Trophoblast cell (in vitro differentiated cells and primary cell): ENCODE measurements around the gene PLPP7.

Source experiments
- DNase-seq, 2 donors: peaks; one replicate each; pipeline ENCODE4 v3.0.0-alpha.2; 2016
- H2AFZ ChIP-seq: 2 replicates; pipeline ENCODE4 v1.6.1; 2013; ENCODE audit warnings: low read length, moderate library complexity, mild to moderate bottlenecking; ENCODE audit not compliant: insufficient read depth, poor library complexity
- H2AK5ac ChIP-seq: 2 replicates; pipeline ENCODE4 v1.6.1; 2013; ENCODE audit warnings: mild to moderate bottlenecking, low read length
- H2BK120ac ChIP-seq: 2 replicates; pipeline ENCODE4 v1.6.1; 2013; ENCODE audit warnings: low read length, mild to moderate bottlenecking, moderate library complexity; ENCODE audit not compliant: insufficient read depth, poor library complexity
- H2BK12ac ChIP-seq: 2 replicates; pipeline ENCODE4 v1.6.1; 2013; ENCODE audit warnings: mild to moderate bottlenecking, low read length, moderate library complexity
- H2BK5ac ChIP-seq: 2 replicates; pipeline ENCODE4 v1.6.1; 2013; ENCODE audit warnings: low read length, low read depth, moderate library complexity, mild to moderate bottlenecking; ENCODE audit not compliant: poor library complexity
- H3K14ac ChIP-seq: 2 replicates; pipeline ENCODE4 v1.6.1; 2013; ENCODE audit warnings: mild to moderate bottlenecking, low read length
- H3K18ac ChIP-seq: 2 replicates; pipeline ENCODE4 v1.6.1; 2013; ENCODE audit warnings: mild to moderate bottlenecking, low read length
- H3K23ac ChIP-seq: 2 replicates; pipeline ENCODE4 v1.6.1; 2013; ENCODE audit warnings: low read length
- H3K27ac ChIP-seq: 2 replicates; pipeline ENCODE4 v1.5.1; 2013; ENCODE audit warnings: low read depth, mild to moderate bottlenecking, inconsistent platforms, low read length, moderate library complexity
- H3K27me3 ChIP-seq: 2 replicates; pipeline ENCODE4 v1.6.1; 2013; ENCODE audit warnings: inconsistent platforms, mild to moderate bottlenecking, low read length, moderate library complexity; ENCODE audit not compliant: insufficient read depth
- H3K36me3 ChIP-seq, 2 experiments: 1 replicate in 1 of 2; 2 replicates in 1 of 2; pipeline ENCODE4 v1.6.1; 2013; ENCODE audit warnings: low read length in 2 of 2, mild to moderate bottlenecking in 2 of 2, moderate library complexity in 1 of 2; ENCODE audit not compliant: insufficient read depth in 2 of 2, control insufficient read depth in 1 of 2
- H3K4ac ChIP-seq: 2 replicates; pipeline ENCODE4 v1.6.1; 2013; ENCODE audit warnings: low read depth, mild to moderate bottlenecking, low read length, moderate library complexity
- H3K4me1 ChIP-seq, 2 experiments: 1 replicate in 1 of 2; 2 replicates in 1 of 2; pipeline ENCODE4 v1.6.1; 2013; ENCODE audit warnings: low read length in 2 of 2, mild to moderate bottlenecking in 2 of 2, moderate library complexity in 1 of 2; ENCODE audit not compliant: insufficient read depth in 2 of 2, control insufficient read depth in 1 of 2
- H3K4me2 ChIP-seq: 2 replicates; pipeline ENCODE4 v1.6.1; 2013; ENCODE audit warnings: inconsistent platforms, mild to moderate bottlenecking, low read length, moderate library complexity
- H3K4me3 ChIP-seq: 2 replicates; pipeline ENCODE4 v1.5.1; 2013; ENCODE audit warnings: mild to moderate bottlenecking, low read depth, low read length, inconsistent platforms
- H3K79me1 ChIP-seq: one replicate; pipeline ENCODE4 v1.6.1; 2013; ENCODE audit warnings: low read length
- H3K79me2 ChIP-seq: 2 replicates; pipeline ENCODE4 v1.6.1; 2013; ENCODE audit warnings: low read length, mild to moderate bottlenecking; ENCODE audit not compliant: control insufficient read depth, insufficient read depth, poor library complexity
- H3K9ac ChIP-seq: 2 replicates; pipeline ENCODE4 v1.6.1; 2013; ENCODE audit warnings: mild to moderate bottlenecking, low read length
- H3K9me3 ChIP-seq: 2 replicates; pipeline ENCODE4 v1.6.1; 2013; ENCODE audit warnings: low read depth, mild to moderate bottlenecking, control low read depth, inconsistent platforms, low read length; ENCODE audit not compliant: insufficient read depth
- H4K12ac ChIP-seq: 2 replicates; pipeline ENCODE4 v1.6.1; 2013; ENCODE audit warnings: low read depth, mild to moderate bottlenecking, low read length, moderate library complexity
- H4K8ac ChIP-seq: 2 replicates; pipeline ENCODE4 v1.6.1; 2013; ENCODE audit warnings: low read depth, mild to moderate bottlenecking, low read length, moderate library complexity
- H4K91ac ChIP-seq: one replicate; pipeline ENCODE4 v1.6.1; 2013; ENCODE audit warnings: low read depth, mild to moderate bottlenecking, low read length, moderate library complexity
- WGBS: extraction: QIAGEN DNeasy Blood & Tissue Kit; methylation state at CpG from one replicate; pipeline ENCODE4 v1.1.7; 2013; ENCODE audit warnings: missing lambda C conversion rate; ENCODE audit not compliant: insufficient read length, insufficient coverage; ENCODE audit errors: extremely low coverage; 5-methylcytosine and 5-hydroxymethylcytosine counted together

PLPP7 gene

GRCh38 chr9:131282175-131282574 is 7.3 kb upstream of the PLPP7 start:
- no peak overlapping the region for H2AK5ac ChIP-seq
- peaks cover 6% of the 10 kb centered on the region for H3K9me3 ChIP-seq
- H3K9ac ChIP-seq, result no peak overlapping the region
- no peaks in the 10 kb centered on the region for H3K79me1 ChIP-seq
- no peak overlapping the region for H4K91ac ChIP-seq
- H3K36me3 ChIP-seq, result no peaks in the 10 kb centered on the region
- DNase-seq, result no peak
- peaks cover 0 to 3% of the 10 kb centered on the region in 2 experiments for H3K4me1 ChIP-seq
- H2AFZ ChIP-seq, result no peak overlapping the region
- H2BK12ac ChIP-seq, result no peak overlapping the region
- no peak overlapping the region for H3K14ac ChIP-seq
- H3K4me3 ChIP-seq, result no peak overlapping the region
- H4K12ac ChIP-seq, result no peak overlapping the region
- no peak overlapping the region for H3K4ac ChIP-seq
- no peak overlapping the region for H3K27ac ChIP-seq
- no peak overlapping the region for H4K8ac ChIP-seq
- H3K27me3 ChIP-seq, result peaks cover 18% of the 10 kb centered on the region
- no peak overlapping the region for H3K18ac ChIP-seq
- no peaks in the 10 kb centered on the region for H3K79me2 ChIP-seq
- no peak overlapping the region for H2BK5ac ChIP-seq
- 100% methylated on average over 1 of the region's 4 CpGs for WGBS
- peak overlapping the region; percentile 1 for H3K23ac ChIP-seq
- no peak overlapping the region for H3K4me2 ChIP-seq
- H2BK120ac ChIP-seq, result no peak overlapping the region

DNA sequence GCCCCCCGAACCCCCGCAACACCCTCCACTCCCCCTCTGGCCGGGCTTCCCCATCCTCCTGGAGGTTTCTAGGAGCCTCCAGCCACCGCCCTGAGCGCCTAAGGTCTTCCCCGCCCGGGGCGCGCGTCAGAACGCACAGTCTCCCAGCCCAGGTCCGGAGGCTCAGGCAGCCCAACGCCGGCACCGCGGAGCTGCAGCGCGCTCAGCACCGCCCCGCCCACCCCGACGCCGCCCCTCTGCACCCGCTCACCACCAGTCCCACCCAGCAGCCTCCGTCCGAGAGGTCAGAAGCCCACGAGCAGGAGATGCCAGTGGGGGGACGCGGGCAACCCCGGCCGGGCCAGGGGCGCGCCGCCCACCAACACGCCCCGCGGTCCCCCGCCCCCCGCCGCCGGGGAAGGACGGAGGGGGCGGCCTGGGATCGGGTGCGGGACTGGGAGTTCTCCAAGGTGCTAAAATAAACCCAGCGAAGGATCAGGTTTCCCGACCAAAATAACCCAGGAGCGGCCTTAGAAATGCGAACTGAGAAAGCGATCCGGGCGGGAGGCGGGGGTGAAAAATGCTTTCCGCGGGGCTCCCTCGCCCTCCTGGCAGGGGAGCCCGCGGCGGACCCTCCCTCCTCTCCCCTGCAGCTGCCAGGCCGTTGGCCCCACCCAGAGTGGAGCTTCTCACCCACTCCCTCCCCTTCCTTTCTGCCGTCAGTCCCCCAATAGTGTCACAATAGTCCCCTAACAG is 6.7 kb upstream of the PLPP7 start:
- no peak overlapping the region for H2BK120ac ChIP-seq
- H3K79me1 ChIP-seq, result no peaks in the 10 kb centered on the region
- H2BK5ac ChIP-seq, result no peak overlapping the region
- H3K4me3 ChIP-seq, result no peak overlapping the region
- H3K27ac ChIP-seq, result no peak overlapping the region
- peaks cover 6% of the 10 kb centered on the region for H3K9me3 ChIP-seq
- H4K12ac ChIP-seq, result no peak overlapping the region
- no peak overlapping the region for H3K14ac ChIP-seq
- H3K4ac ChIP-seq, result no peak overlapping the region
- no peak overlapping the region for H2AFZ ChIP-seq
- no peak overlapping the region for H2BK12ac ChIP-seq
- H3K4me2 ChIP-seq, result peak overlapping the region; percentile 35
- H4K91ac ChIP-seq, result no peak overlapping the region
- H3K36me3 ChIP-seq, result no peaks in the 10 kb centered on the region
- H3K18ac ChIP-seq, result no peak overlapping the region
- peaks cover 0 to 2% of the 10 kb centered on the region in 2 experiments for H3K4me1 ChIP-seq
- no peak overlapping the region for H4K8ac ChIP-seq
- no peaks in the 10 kb centered on the region for H3K79me2 ChIP-seq
- no peak overlapping the region for H3K23ac ChIP-seq
- WGBS, result no CpG with 5 or more reads among the region's 61 CpGs
- H2AK5ac ChIP-seq, result no peak overlapping the region
- no peak overlapping the region for H3K9ac ChIP-seq
- H3K27me3 ChIP-seq, result peaks cover 17% of the 10 kb centered on the region
- peak in 1 of 2 donors; percentile 50 for DNase-seq

GRCh38 chr9:131284856-131285255 is 4.7 kb upstream of the PLPP7 start:
- Histone ChIP-seq H2BK12ac (no peak overlapping the region), H3K79me1 (no peaks in the 10 kb centered on the region), H3K27me3 (peaks cover 17% of the 10 kb centered on the region), H3K14ac (no peak overlapping the region), H3K23ac (no peak overlapping the region), H3K4me2 (no peak overlapping the region), H3K79me2 (no peaks in the 10 kb centered on the region), H3K4me1 (peaks cover 0 to 2% of the 10 kb centered on the region in 2 experiments), H2AK5ac (no peak overlapping the region), H3K4ac (no peak overlapping the region), H4K12ac (no peak overlapping the region), H3K36me3 (no peaks in the 10 kb centered on the region), H3K4me3 (no peak overlapping the region), H3K9ac (no peak overlapping the region), H2BK5ac (no peak overlapping the region), H4K91ac (no peak overlapping the region), H3K18ac (no peak overlapping the region), H2BK120ac (no peak overlapping the region), H2AFZ (no peak overlapping the region), H4K8ac (no peak overlapping the region), H3K27ac (no peak overlapping the region), H3K9me3 (peaks cover 6% of the 10 kb centered on the region)
- no CpG with 5 or more reads among the region's 6 CpGs for WGBS
- DNase-seq, result no peak

DNA sequence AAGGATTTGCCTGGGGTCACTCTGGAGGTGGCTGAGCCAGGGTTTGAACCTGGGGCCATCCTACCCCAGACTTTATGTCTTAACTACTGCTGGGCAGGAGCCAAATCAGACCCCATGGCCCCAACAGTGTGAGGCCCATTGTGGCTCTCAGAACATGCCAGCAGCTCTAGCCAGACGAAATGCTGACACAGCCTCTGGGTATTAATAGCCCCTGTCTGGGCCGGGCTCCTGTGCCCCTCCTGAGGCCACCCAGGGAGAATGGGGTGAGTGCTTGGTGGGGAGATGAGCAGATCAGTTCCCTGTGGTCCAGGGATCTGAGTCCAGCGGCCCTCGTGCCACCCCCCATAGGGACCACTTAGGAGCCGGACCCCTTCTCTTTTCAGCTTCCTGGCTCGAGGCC is 2.2 kb upstream of the PLPP7 start:
- H3K27ac ChIP-seq, result no peak overlapping the region
- no peak overlapping the region for H2AFZ ChIP-seq
- DNase-seq, result no peak
- no peak overlapping the region for H3K4ac ChIP-seq
- no peak overlapping the region for H4K91ac ChIP-seq
- H2BK5ac ChIP-seq, result no peak overlapping the region
- no peaks in the 10 kb centered on the region for H3K79me1 ChIP-seq
- H4K12ac ChIP-seq, result no peak overlapping the region
- no peak overlapping the region for H3K23ac ChIP-seq
- no peak overlapping the region for H3K9ac ChIP-seq
- no peak overlapping the region for H3K18ac ChIP-seq
- H3K36me3 ChIP-seq, result no peaks in the 10 kb centered on the region
- H3K9me3 ChIP-seq, result peaks cover under 1% of the 10 kb centered on the region
- H2BK12ac ChIP-seq, result no peak overlapping the region
- no peaks in the 10 kb centered on the region for H3K79me2 ChIP-seq
- no CpG with 5 or more reads among the region's 6 CpGs for WGBS
- no peak overlapping the region for H3K14ac ChIP-seq
- no peak overlapping the region for H3K4me2 ChIP-seq
- peaks cover 0 to 2% of the 10 kb centered on the region in 2 experiments for H3K4me1 ChIP-seq
- H2AK5ac ChIP-seq, result no peak overlapping the region
- H2BK120ac ChIP-seq, result no peak overlapping the region
- no peak overlapping the region for H3K4me3 ChIP-seq
- H4K8ac ChIP-seq, result no peak overlapping the region
- peaks cover 8% of the 10 kb centered on the region for H3K27me3 ChIP-seq
